HCT116 (cell line): ENCODE data around the gene EIF2AK3.

Source experiments
- CEBPB ChIP-seq: IDR thresholded peaks from 2 replicates; pipeline ENCODE4 v1.6.1; 2012; ENCODE audit warnings: low read depth
- CTCF ChIP-seq, 3 experiments: fragments of 200-600 bp in 1 of 3; sonication (generic) in 1 of 3; IDR thresholded peaks in 2 of 3; conservative IDR thresholded peaks in 1 of 3; 2 replicates each; pipeline ENCODE4 v1.5.1; 2012 to 2017; ENCODE audit warnings: low read depth in 2 of 3, low read length in 2 of 3, antibody characterized with exemption in 1 of 3, borderline replicate concordance in 1 of 3, control low read depth in 1 of 3, mild to moderate bottlenecking in 1 of 3, mixed read lengths in 1 of 3, mixed run types in 1 of 3, moderate library complexity in 1 of 3; ENCODE audit not compliant: insufficient read depth in 1 of 3
- POLR2A ChIP-seq: IDR thresholded peaks from 2 replicates; pipeline ENCODE4 v1.7.0; 2011; ENCODE audit warnings: borderline replicate concordance; ENCODE audit not compliant: insufficient read depth, insufficient read length; ENCODE audit errors: extremely low read depth
- POLR2AphosphoS5 ChIP-seq: IDR thresholded peaks from 2 replicates; pipeline ENCODE4 v1.6.1; 2011; ENCODE audit warnings: mild to moderate bottlenecking, low read depth, low read length, moderate library complexity
- REST ChIP-seq: IDR thresholded peaks from 2 replicates; pipeline ENCODE4 v1.6.1; 2012; ENCODE audit warnings: low read depth

GRCh38 chr2:88590998-88591613 lies 36.2 kb downstream of the EIF2AK3 start:
- no peak for TF ChIP-seq CEBPB
- TF ChIP-seq REST, result no peak
- no peak for TF ChIP-seq POLR2AphosphoS5
- TF ChIP-seq CTCF (IDR thresholded peaks at IDR 0.05 in 2 of 3, conservative IDR thresholded peaks at IDR 0.05 in 1 of 3; ENCODE audit: borderline replicate concordance in 1 of 3, insufficient read depth in 1 of 3, low read depth in 2 of 3, low read length in 2 of 3), result peak; percentile 68 to 83 (median 78)
- TF ChIP-seq POLR2A, result no peak
